Mesendoderm (in vitro differentiated cells): ENCODE results near the gene TBL2.
A peak's percentile ranks its signal among the peaks of the same experiment; 100 is the strongest.
"Not testable (repeated sequence)": the region's sequence is repeated elsewhere in the genome, so short reads cannot be mapped to it uniquely, and the experiment has no call there.

Experiments
- DNase-seq: peaks from one replicate; pipeline ENCODE4 v3.0.0; 2013
- H2AK5ac ChIP-seq: 2 replicates; pipeline ENCODE4 v1.6.1; 2013; ENCODE audit warnings: low read length, inconsistent platforms
- H2BK120ac ChIP-seq: 2 replicates; pipeline ENCODE4 v1.6.1; 2013; ENCODE audit warnings: low read depth, mild to moderate bottlenecking, low read length, moderate library complexity, mixed read lengths
- H2BK15ac ChIP-seq: replicated peaks from 2 replicates; pipeline ENCODE4 v1.6.1; 2013; ENCODE audit warnings: low read depth, mild to moderate bottlenecking, moderate library complexity
- H2BK5ac ChIP-seq: 2 replicates; pipeline ENCODE4 v1.6.1; 2013; ENCODE audit warnings: low read length, inconsistent platforms
- H3K18ac ChIP-seq: 2 replicates; pipeline ENCODE4 v1.6.1; 2013; ENCODE audit warnings: mild to moderate bottlenecking, low read length, mixed read lengths
- H3K23ac ChIP-seq: one replicate; pipeline ENCODE4 v1.6.1; 2013; ENCODE audit warnings: low read length
- H3K27ac ChIP-seq: 2 replicates; pipeline ENCODE4 v1.5.1; 2013; ENCODE audit warnings: low read depth, mild to moderate bottlenecking, inconsistent platforms, low read length, moderate library complexity
- H3K27me3 ChIP-seq: 2 replicates; pipeline ENCODE4 v1.6.1; 2013; ENCODE audit warnings: low read length, control low read depth, mild to moderate bottlenecking, inconsistent platforms; ENCODE audit not compliant: insufficient read depth, poor library complexity
- H3K36me3 ChIP-seq: 2 replicates; pipeline ENCODE4 v1.6.1; 2013; ENCODE audit warnings: low read length, inconsistent platforms; ENCODE audit not compliant: control insufficient read depth, insufficient read depth
- H3K4ac ChIP-seq: one replicate; pipeline ENCODE4 v1.6.1; 2013; ENCODE audit warnings: low read depth, mild to moderate bottlenecking, low read length, moderate library complexity
- H3K4me1 ChIP-seq: 2 replicates; pipeline ENCODE4 v1.6.1; 2013; ENCODE audit warnings: low read depth, low read length, inconsistent platforms; ENCODE audit not compliant: control insufficient read depth
- H3K4me2 ChIP-seq: 2 replicates; pipeline ENCODE4 v1.6.1; 2013; ENCODE audit warnings: low read length
- H3K4me3 ChIP-seq: 2 replicates; pipeline ENCODE4 v1.5.1; 2013; ENCODE audit warnings: mild to moderate bottlenecking, low read length
- H3K56ac ChIP-seq: one replicate; pipeline ENCODE4 v1.6.1; 2013; ENCODE audit warnings: low read length
- H3K79me1 ChIP-seq: 2 replicates; pipeline ENCODE4 v1.6.1; 2013; ENCODE audit warnings: low read length, inconsistent platforms
- H3K79me2 ChIP-seq: 2 replicates; pipeline ENCODE4 v1.6.1; 2013; ENCODE audit warnings: mild to moderate bottlenecking, low read length; ENCODE audit not compliant: control insufficient read depth, insufficient read depth
- H3K9ac ChIP-seq: 2 replicates; pipeline ENCODE4 v1.6.1; 2013; ENCODE audit warnings: low read length, inconsistent platforms
- H4K5ac ChIP-seq: one replicate; pipeline ENCODE4 v1.6.1; 2013; ENCODE audit warnings: low read length
- H4K8ac ChIP-seq: one replicate; pipeline ENCODE4 v1.6.1; 2013; ENCODE audit warnings: low read depth, mild to moderate bottlenecking, control low read depth, low read length, moderate library complexity
- WGBS: extraction: QIAGEN DNeasy Blood & Tissue Kit; methylation state at CpG from one replicate; pipeline ENCODE4 v1.1.7; 2013; ENCODE audit warnings: low lambda C conversion rate, missing lambda C conversion rate; ENCODE audit not compliant: insufficient coverage; ENCODE audit errors: extremely low coverage; 5-methylcytosine and 5-hydroxymethylcytosine counted together

TBL2 gene

GRCh38 chr7:73611017-73611555 lies 32.7 kb upstream of the TBL2 start:
- H4K8ac ChIP-seq, result no peak overlapping the region
- H2BK120ac ChIP-seq, result no peak overlapping the region
- no peaks in the 10 kb centered on the region for H3K36me3 ChIP-seq
- H3K79me2 ChIP-seq, result no peaks in the 10 kb centered on the region
- H2AK5ac ChIP-seq, result no peak overlapping the region
- no peak overlapping the region for H2BK15ac ChIP-seq
- H3K27ac ChIP-seq, result no peak overlapping the region
- H3K79me1 ChIP-seq, result no peaks in the 10 kb centered on the region
- H3K9ac ChIP-seq, result no peak overlapping the region
- no peak overlapping the region for H4K5ac ChIP-seq
- no CpG with 5 or more reads among the region's 11 CpGs for WGBS
- no peak overlapping the region for H3K18ac ChIP-seq
- no peak overlapping the region for H3K4me2 ChIP-seq
- H3K4ac ChIP-seq, result no peak overlapping the region
- no peaks in the 10 kb centered on the region for H3K4me1 ChIP-seq
- peak overlapping the region; percentile 7 for H3K56ac ChIP-seq
- no peak overlapping the region for H3K4me3 ChIP-seq
- DNase-seq, result no peak
- no peaks in the 10 kb centered on the region for H3K27me3 ChIP-seq
- no peak overlapping the region for H3K23ac ChIP-seq
- no peak overlapping the region for H2BK5ac ChIP-seq

GRCh38 chr7:73610105-73610504 lies 31.7 kb upstream of the TBL2 start:
- no peaks in the 10 kb centered on the region for H3K36me3 ChIP-seq
- H3K56ac ChIP-seq, result no peak overlapping the region
- H2BK5ac ChIP-seq, result no peak overlapping the region
- no peaks in the 10 kb centered on the region for H3K79me2 ChIP-seq
- no peak overlapping the region for H2BK15ac ChIP-seq
- no CpG with 5 or more reads among the region's 4 CpGs for WGBS
- no peak overlapping the region for H2BK120ac ChIP-seq
- no peak overlapping the region for H3K4me3 ChIP-seq
- no peak overlapping the region for H3K4ac ChIP-seq
- no peak overlapping the region for H3K18ac ChIP-seq
- no peak overlapping the region for H3K4me2 ChIP-seq
- H3K27me3 ChIP-seq, result no peaks in the 10 kb centered on the region
- no peaks in the 10 kb centered on the region for H3K79me1 ChIP-seq
- no peak overlapping the region for H3K9ac ChIP-seq
- H3K4me1 ChIP-seq, result no peaks in the 10 kb centered on the region
- H3K23ac ChIP-seq, result no peak overlapping the region
- no peak overlapping the region for H2AK5ac ChIP-seq
- no peak overlapping the region for H3K27ac ChIP-seq
- no peak overlapping the region for H4K8ac ChIP-seq
- no peak overlapping the region for H4K5ac ChIP-seq
- DNase-seq, result no peak

- H3K79me1 ChIP-seq, H3K23ac ChIP-seq, H3K4me2 ChIP-seq, DNase-seq, H3K79me2 ChIP-seq, H2AK5ac ChIP-seq, H3K56ac ChIP-seq, H3K27ac ChIP-seq, H3K36me3 ChIP-seq, H3K4me3 ChIP-seq, H2BK5ac ChIP-seq, H4K5ac ChIP-seq, H2BK120ac ChIP-seq, H3K27me3 ChIP-seq, H3K9ac ChIP-seq, H4K8ac ChIP-seq, H3K18ac ChIP-seq, H3K4ac ChIP-seq, H2BK15ac ChIP-seq, H3K4me1 ChIP-seq: not testable (repeated sequence)
- no CpG with 5 or more reads among the region's 5 CpGs for WGBS
Observed at GRCh38 chr7:73607692-73607983, 29.3 kb upstream of the TBL2 start.

GRCh38 chr7:73606801-73607691 lies 28.7 kb upstream of the TBL2 start:
- Histone ChIP-seq H3K23ac (no peak overlapping the region), H2BK120ac (no peak overlapping the region), H3K4me1 (no peaks in the 10 kb centered on the region), H3K36me3 (no peaks in the 10 kb centered on the region), H4K8ac (no peak overlapping the region), H3K27me3 (no peaks in the 10 kb centered on the region), H2BK5ac (no peak overlapping the region), H3K4me2 (peak overlapping the region; percentile 52), H3K18ac (no peak overlapping the region), H3K56ac (peak overlapping the region; percentile 42), H3K4ac (no peak overlapping the region), H3K27ac (no peak overlapping the region), H4K5ac (no peak overlapping the region), H2BK15ac (no peak overlapping the region), H3K79me1 (no peaks in the 10 kb centered on the region), H3K9ac (no peak overlapping the region), H3K79me2 (no peaks in the 10 kb centered on the region), H3K4me3 (no peak overlapping the region), H2AK5ac (no peak overlapping the region)
- WGBS, result no CpG with 5 or more reads among the region's 36 CpGs
- DNase-seq, result peak; percentile 67

GRCh38 chr7:73605601-73606220 lies 27.3 kb upstream of the TBL2 start:
- H3K56ac ChIP-seq, result no peak overlapping the region
- no peak overlapping the region for H3K4me3 ChIP-seq
- H4K5ac ChIP-seq, result no peak overlapping the region
- H2AK5ac ChIP-seq, result no peak overlapping the region
- no peak overlapping the region for H3K4ac ChIP-seq
- H2BK15ac ChIP-seq, result no peak overlapping the region
- no peaks in the 10 kb centered on the region for H3K79me2 ChIP-seq
- H3K4me1 ChIP-seq, result no peaks in the 10 kb centered on the region
- no peak overlapping the region for H3K9ac ChIP-seq
- H3K18ac ChIP-seq, result no peak overlapping the region
- no peak overlapping the region for H4K8ac ChIP-seq
- no peaks in the 10 kb centered on the region for H3K27me3 ChIP-seq
- no CpG with 5 or more reads among the region's 23 CpGs for WGBS
- no peak for DNase-seq
- H3K4me2 ChIP-seq, result no peak overlapping the region
- no peaks in the 10 kb centered on the region for H3K36me3 ChIP-seq
- H3K23ac ChIP-seq, result no peak overlapping the region
- no peaks in the 10 kb centered on the region for H3K79me1 ChIP-seq
- H2BK5ac ChIP-seq, result no peak overlapping the region
- no peak overlapping the region for H3K27ac ChIP-seq
- no peak overlapping the region for H2BK120ac ChIP-seq
